ENCODE results near the gene GMEB2. TPM values are rescaled to one million over a fixed set of nuclear protein-coding genes. Genes with fewer than 3 reads are reported as not detected.

GMEB2 gene
- total RNA-seq, 1 donor: 10.8 TPM

GRCh38 chr20:63587256-63587655, 39.6 kb downstream of the GMEB2 start:
- no peak for TF ChIP-seq CTCF (IDR thresholded peaks at IDR 0.05; ENCODE audit: insufficient read depth, low read depth, low read length)
- no peak overlapping the region for H3K4me3 ChIP-seq (ENCODE audit: low read depth, low read length)

GRCh38 chr20:63586797-63587196, 40.1 kb downstream of the GMEB2 start:
- DNase-seq (ENCODE audit: low read depth): no peak
- H3K4me3 ChIP-seq (ENCODE audit: low read depth, low read length): no peak overlapping the region

More at GRCh38 chr20:63587256-63587655, 39.6 kb downstream of the GMEB2 start:
- DNase-seq (ENCODE audit: low read depth): no peak

GRCh38 chr20:63585616-63586565, 41.0 kb downstream of the GMEB2 start:
- H3K4me3 ChIP-seq (ENCODE audit: low read depth, low read length): no peak overlapping the region
- no peak for DNase-seq (ENCODE audit: low read depth)
- TF ChIP-seq CTCF (IDR thresholded peaks at IDR 0.05; ENCODE audit: insufficient read depth, low read depth, low read length): no peak

More at GRCh38 chr20:63586797-63587196, 40.1 kb downstream of the GMEB2 start:
- no peak for TF ChIP-seq CTCF (IDR thresholded peaks at IDR 0.05; ENCODE audit: insufficient read depth, low read depth, low read length)

- TF ChIP-seq CTCF (IDR thresholded peaks at IDR 0.05; ENCODE audit: insufficient read depth, low read depth, low read length): no peak
- no peak for DNase-seq (ENCODE audit: low read depth)
- H3K4me3 ChIP-seq (ENCODE audit: low read depth, low read length): no peak overlapping the region
Measured at GRCh38 chr20:63582382-63583063, 44.4 kb downstream of the GMEB2 start.

- TF ChIP-seq CTCF (IDR thresholded peaks at IDR 0.05; ENCODE audit: insufficient read depth, low read depth, low read length): peak; percentile 53
- no peak overlapping the region for H3K4me3 ChIP-seq (ENCODE audit: low read depth, low read length)
- DNase-seq (ENCODE audit: low read depth): peak; percentile 46
Measured at GRCh38 chr20:63580796-63581461, 46.0 kb downstream of the GMEB2 start.

- no peak overlapping the region for H3K4me3 ChIP-seq (ENCODE audit: low read depth, low read length)
- no peak for DNase-seq (ENCODE audit: low read depth)
- peak; percentile 2 for TF ChIP-seq CTCF (IDR thresholded peaks at IDR 0.05; ENCODE audit: insufficient read depth, low read depth, low read length)
Measured at GRCh38 chr20:63579017-63579694, 47.7 kb downstream of the GMEB2 start.
